ENCODE results near the gene P2RX6. TPM values are rescaled to one million over a fixed set of nuclear protein-coding genes. Genes with fewer than 3 reads are reported as not detected.

P2RX6 gene
- total RNA-seq, 4 donors from 2014 or later, result 0.35 to 0.47 (median 0.40) TPM; not detected in 1

GRCh38 chr22:21052715-21053459 lies 37.9 kb downstream of the P2RX6 start:
- Histone ChIP-seq H3K27ac (no peak overlapping the region), H3K36me3 (no peaks in the 10 kb centered on the region), H3K4me3 (no peak overlapping the region), H3K9me3 (no peaks in the 10 kb centered on the region), H3K4me1 (no peaks in the 10 kb centered on the region), H3K27me3 (peaks cover 21% of the 10 kb centered on the region)
- no peak for ATAC-seq
- WGBS, 2 donors (ENCODE audit: low coverage in 1 of 2), result 43 to 86% methylated on average over 3 to 4 of the region's 8 CpGs
- TF ChIP-seq EP300 (IDR thresholded peaks at IDR 0.05), result no peak
- TF ChIP-seq POLR2A (IDR thresholded peaks at IDR 0.05), result no peak
- TF ChIP-seq CTCF (IDR thresholded peaks at IDR 0.05), result no peak
- no peak for TF ChIP-seq POLR2AphosphoS5 (IDR thresholded peaks at IDR 0.05)

GRCh38 chr22:21054046-21054713 lies 39.2 kb downstream of the P2RX6 start:
- TF ChIP-seq POLR2A (IDR thresholded peaks at IDR 0.05) (no peak), POLR2AphosphoS5 (IDR thresholded peaks at IDR 0.05) (no peak), CTCF (IDR thresholded peaks at IDR 0.05) (no peak), EP300 (IDR thresholded peaks at IDR 0.05) (no peak)
- Histone ChIP-seq H3K27ac (no peak overlapping the region), H3K4me3 (no peak overlapping the region), H3K36me3 (no peaks in the 10 kb centered on the region), H3K27me3 (peaks cover 21% of the 10 kb centered on the region), H3K4me1 (no peaks in the 10 kb centered on the region), H3K9me3 (no peaks in the 10 kb centered on the region)
- ATAC-seq, result no peak
- WGBS, 2 donors (ENCODE audit: low coverage in 1 of 2), result 81% methylated on average over 3 of the region's 15 CpGs; no CpG with 5 or more reads in 1 of the 2 donors

GRCh38 chr22:21054714-21055563 lies 40.0 kb downstream of the P2RX6 start:
- no peak for ATAC-seq
- WGBS, 2 donors (ENCODE audit: low coverage in 1 of 2), result 65 to 92% methylated on average over 4 to 6 of the region's 11 CpGs
- H3K36me3 ChIP-seq, result no peaks in the 10 kb centered on the region
- H3K27ac ChIP-seq, result no peak overlapping the region
- H3K27me3 ChIP-seq, result peaks cover 21% of the 10 kb centered on the region
- no peak overlapping the region for H3K4me3 ChIP-seq
- TF ChIP-seq POLR2A (IDR thresholded peaks at IDR 0.05), result no peak
- TF ChIP-seq EP300 (IDR thresholded peaks at IDR 0.05), result no peak
- TF ChIP-seq CTCF (IDR thresholded peaks at IDR 0.05), result no peak
- TF ChIP-seq POLR2AphosphoS5 (IDR thresholded peaks at IDR 0.05), result no peak
- H3K9me3 ChIP-seq, result no peaks in the 10 kb centered on the region
- H3K4me1 ChIP-seq, result no peaks in the 10 kb centered on the region

- 44% methylated on average over 2 of the region's 4 CpGs; no CpG with 5 or more reads in 1 of the 2 donors for WGBS, 2 donors (ENCODE audit: low coverage in 1 of 2)
- ATAC-seq, result no peak
These were observed 40.5 kb downstream of the P2RX6 start for GRCh38 chr22:21055564-21055834.

More at GRCh38 chr22:21055564-21055834, 40.5 kb downstream of the P2RX6 start:
- Histone ChIP-seq H3K27ac (no peak overlapping the region), H3K4me3 (no peak overlapping the region), H3K36me3 (no peaks in the 10 kb centered on the region), H3K4me1 (no peaks in the 10 kb centered on the region), H3K9me3 (no peaks in the 10 kb centered on the region), H3K27me3 (peaks cover 21% of the 10 kb centered on the region)
- TF ChIP-seq POLR2AphosphoS5 (IDR thresholded peaks at IDR 0.05) (no peak), POLR2A (IDR thresholded peaks at IDR 0.05) (no peak), EP300 (IDR thresholded peaks at IDR 0.05) (no peak), CTCF (IDR thresholded peaks at IDR 0.05) (no peak)
